Activated T-cell treated with anti-CD3 and anti-CD28 coated beads, Interleukin-2, amount 50 U/mL, for 24 hours (primary cell): ENCODE results near the gene YIPF2.
"Not testable (repeated sequence)": the region's sequence is repeated elsewhere in the genome, so short reads cannot be mapped to it uniquely, and the experiment has no call there.

Experiments
- DNase-seq: peaks from one replicate; pipeline ENCODE4 v3.0.0-alpha.2; 2020
- H3K27ac Mint-ChIP-seq: 2 replicates; pipeline ENCODE4 v1.8.0; 2020; ENCODE audit warnings: mild to moderate bottlenecking, mixed read lengths
- H3K27me3 Mint-ChIP-seq: 2 replicates; pipeline ENCODE4 v1.8.0; 2020; ENCODE audit warnings: mixed read lengths
- H3K36me3 Mint-ChIP-seq: 2 replicates; pipeline ENCODE4 v1.8.0; 2020; ENCODE audit warnings: low read depth, mixed read lengths
- H3K4me1 Mint-ChIP-seq: 2 replicates; pipeline ENCODE4 v1.8.0; 2020; ENCODE audit warnings: low read depth, mixed read lengths
- H3K4me3 Mint-ChIP-seq: 2 replicates; pipeline ENCODE4 v1.8.0; 2020; ENCODE audit warnings: mild to moderate bottlenecking, moderate library complexity, mixed read lengths
- H3K9me3 Mint-ChIP-seq: 2 replicates; pipeline ENCODE4 v1.8.0; 2020; ENCODE audit warnings: mixed read lengths

YIPF2 gene

GRCh38 chr19:10960314-10961072, 32.1 kb upstream of the YIPF2 start, which contains the start of gene SMARCA4:
SMARCA4 (plus strand) TSS chr19:10961030; CDS start chr19:10984152, 23,122 bp downstream.
- H3K9me3 Mint-ChIP-seq, result no peaks in the 10 kb centered on the region
- H3K27me3 Mint-ChIP-seq, result no peaks in the 10 kb centered on the region
- H3K4me1 Mint-ChIP-seq, result peaks cover 44% of the 10 kb centered on the region
- H3K36me3 Mint-ChIP-seq, result peaks cover 24% of the 10 kb centered on the region
- H3K27ac Mint-ChIP-seq, result peak within 1 kb of the TSS; percentile 93
- peak within 1 kb of the TSS; percentile 89 for H3K4me3 Mint-ChIP-seq
- DNase-seq, result peak; percentile 98

DNA sequence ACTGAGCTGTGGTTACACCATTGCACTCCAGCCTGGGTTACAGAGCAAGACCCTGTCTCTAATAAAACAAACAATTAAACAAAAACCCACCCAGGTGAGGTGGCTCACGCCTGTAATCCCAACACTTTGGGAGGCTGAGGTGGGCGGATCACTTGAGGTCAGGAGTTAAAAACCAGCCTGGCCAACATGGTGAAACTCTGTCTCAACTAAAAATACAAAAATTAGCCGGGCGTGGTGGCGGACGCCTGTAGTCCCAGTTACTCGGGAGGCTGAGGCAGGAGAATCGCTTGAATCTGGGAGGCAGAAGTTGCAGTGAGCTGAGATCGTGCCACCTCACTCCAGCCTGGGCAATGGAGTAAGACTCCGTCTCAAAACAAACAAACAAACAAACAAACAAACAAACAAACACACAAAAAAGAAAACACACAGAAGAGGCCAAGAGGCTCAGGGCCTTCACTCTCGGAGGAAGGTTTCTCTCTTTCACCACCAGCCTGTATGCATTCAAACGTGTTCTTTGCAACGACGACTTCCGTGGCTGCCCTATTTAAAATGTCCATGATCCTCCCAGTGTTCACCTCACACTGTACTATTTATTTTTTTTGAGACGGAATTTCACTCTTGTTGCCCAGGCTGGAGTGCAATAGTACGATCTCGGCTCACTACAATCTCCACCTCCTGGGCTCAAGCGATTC, 31.0 kb upstream of the YIPF2 start:
- not testable (repeated sequence) for H3K27me3 Mint-ChIP-seq, DNase-seq, H3K9me3 Mint-ChIP-seq
- H3K27ac Mint-ChIP-seq, result peak overlapping the region; percentile 93
- peaks cover 17% of the 10 kb centered on the region for H3K36me3 Mint-ChIP-seq
- peaks cover 36% of the 10 kb centered on the region for H3K4me1 Mint-ChIP-seq
- peak overlapping the region; percentile 88 for H3K4me3 Mint-ChIP-seq

- Mint-ChIP-seq H3K9me3 (no peaks in the 10 kb centered on the region), H3K4me3 (no peak overlapping the region), H3K36me3 (no peaks in the 10 kb centered on the region), H3K27ac (no peak overlapping the region), H3K4me1 (peaks cover 2% of the 10 kb centered on the region), H3K27me3 (no peaks in the 10 kb centered on the region)
- DNase-seq, result no peak
Measured at GRCh38 chr19:10952809-10953208, 24.4 kb upstream of the YIPF2 start.

GRCh38 chr19:10946958-10947657, 18.7 kb upstream of the YIPF2 start:
- Mint-ChIP-seq H3K36me3 (no peaks in the 10 kb centered on the region), H3K4me1 (peaks cover 4% of the 10 kb centered on the region), H3K27me3 (no peaks in the 10 kb centered on the region), H3K4me3 (no peak overlapping the region), H3K27ac (no peak overlapping the region), H3K9me3 (no peaks in the 10 kb centered on the region)
- DNase-seq, result no peak

DNA sequence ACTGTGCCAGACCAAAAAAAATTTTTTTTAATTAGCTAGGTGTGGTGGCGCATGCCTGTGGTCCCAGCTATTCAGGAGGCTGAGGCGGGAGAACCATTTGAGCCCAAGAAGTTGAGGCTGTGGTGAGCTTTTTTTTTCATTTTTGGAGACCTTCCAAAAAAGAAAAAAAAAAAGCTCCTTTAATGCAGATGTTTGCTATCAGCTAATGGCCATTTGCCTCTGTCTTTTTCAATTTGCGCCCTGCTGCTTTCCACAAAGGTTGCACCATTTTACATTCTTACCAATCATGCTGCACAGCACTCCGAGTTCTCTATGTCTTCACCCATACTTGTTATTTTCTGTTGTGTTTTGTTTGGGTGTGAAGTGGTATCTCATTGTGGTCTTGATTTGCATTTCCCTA, 16.8 kb upstream of the YIPF2 start:
- Mint-ChIP-seq H3K27me3 (no peaks in the 10 kb centered on the region), H3K9me3 (no peaks in the 10 kb centered on the region), H3K36me3 (no peaks in the 10 kb centered on the region), H3K27ac (no peak overlapping the region), H3K4me3 (no peak overlapping the region), H3K4me1 (peaks cover 6% of the 10 kb centered on the region)
- DNase-seq, result no peak

DNA sequence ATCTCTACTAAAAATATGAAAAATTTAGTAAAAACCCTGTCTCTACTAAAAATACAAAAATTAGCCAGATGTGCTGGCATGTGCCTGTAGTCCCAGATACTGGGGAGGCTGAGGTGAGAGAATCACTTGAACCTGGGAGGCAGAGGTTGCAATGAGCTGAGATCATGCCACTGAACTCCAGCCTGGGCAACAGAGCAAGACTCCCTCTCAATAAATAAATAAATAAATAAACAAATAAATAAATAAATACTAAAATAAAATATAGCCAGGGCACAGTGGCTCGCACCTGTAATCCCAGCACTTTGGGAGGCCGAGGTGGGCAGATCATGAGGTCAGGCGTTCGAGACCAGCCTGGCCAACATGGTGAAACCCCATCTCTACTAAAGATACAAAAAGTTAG, 15.0 kb upstream of the YIPF2 start:
- not testable (repeated sequence) for H3K27ac Mint-ChIP-seq, H3K27me3 Mint-ChIP-seq, H3K4me1 Mint-ChIP-seq, H3K36me3 Mint-ChIP-seq, DNase-seq, H3K4me3 Mint-ChIP-seq, H3K9me3 Mint-ChIP-seq

- H3K4me1 Mint-ChIP-seq, H3K27me3 Mint-ChIP-seq, H3K4me3 Mint-ChIP-seq, H3K9me3 Mint-ChIP-seq, H3K27ac Mint-ChIP-seq, DNase-seq, H3K36me3 Mint-ChIP-seq: not testable (repeated sequence)
Measured at GRCh38 chr19:10941649-10942048, 13.2 kb upstream of the YIPF2 start.

GRCh38 chr19:10936661-10937084, 8.2 kb upstream of the YIPF2 start:
- Mint-ChIP-seq H3K4me3 (no peak overlapping the region), H3K27me3 (no peaks in the 10 kb centered on the region)
- peak; percentile 54 for DNase-seq

DNA sequence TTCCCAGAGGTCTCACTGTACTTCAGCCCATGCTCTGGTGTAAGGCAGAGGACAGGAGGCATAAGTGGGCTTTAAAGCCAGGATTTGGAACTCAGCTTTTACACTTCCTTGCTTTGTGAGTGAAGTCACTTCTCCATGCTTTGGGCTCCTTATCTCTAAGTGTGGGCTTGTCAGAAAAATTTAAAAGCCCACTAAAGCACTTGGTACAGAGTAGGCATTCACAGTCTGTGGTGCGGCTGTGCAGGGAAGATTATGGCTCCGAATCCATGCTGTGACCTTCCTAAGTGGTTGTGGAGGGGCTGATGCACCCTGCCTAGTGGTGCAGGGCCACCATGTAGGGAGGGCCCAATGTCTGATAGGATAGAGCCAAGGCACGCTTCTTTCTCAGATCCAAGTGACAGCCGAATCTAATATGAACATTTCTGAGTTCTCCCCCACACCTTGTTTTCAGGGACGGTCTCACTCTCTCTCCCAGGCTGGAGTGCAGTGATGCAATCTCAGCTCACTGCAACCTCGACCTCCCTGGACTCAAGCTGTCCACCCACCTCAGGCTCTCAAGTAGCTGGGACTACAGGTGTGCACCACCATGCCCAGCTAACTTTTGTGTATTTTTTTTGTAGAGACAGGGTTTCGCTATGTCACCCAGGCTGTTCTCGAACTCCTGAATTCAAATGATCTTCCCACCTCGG, 7.1 kb upstream of the YIPF2 start:
- H3K36me3 Mint-ChIP-seq, result peaks cover 16% of the 10 kb centered on the region
- H3K4me1 Mint-ChIP-seq, result peaks cover 9% of the 10 kb centered on the region
- no peaks in the 10 kb centered on the region for H3K9me3 Mint-ChIP-seq
- no peaks in the 10 kb centered on the region for H3K27me3 Mint-ChIP-seq
- H3K4me3 Mint-ChIP-seq, result no peak overlapping the region
- DNase-seq, result no peak
- H3K27ac Mint-ChIP-seq, result no peak overlapping the region

More at GRCh38 chr19:10936661-10937084, 8.2 kb upstream of the YIPF2 start:
- Mint-ChIP-seq H3K4me1 (peaks cover 5% of the 10 kb centered on the region), H3K36me3 (peaks cover 11% of the 10 kb centered on the region), H3K9me3 (no peaks in the 10 kb centered on the region), H3K27ac (no peak overlapping the region)

- no peaks in the 10 kb centered on the region for H3K27me3 Mint-ChIP-seq
- no peaks in the 10 kb centered on the region for H3K9me3 Mint-ChIP-seq
- no peak for DNase-seq
- peak overlapping the region; percentile 77 for H3K27ac Mint-ChIP-seq
- peaks cover 45% of the 10 kb centered on the region for H3K36me3 Mint-ChIP-seq
- H3K4me3 Mint-ChIP-seq, result peak overlapping the region; percentile 95
- peaks cover 28% of the 10 kb centered on the region for H3K4me1 Mint-ChIP-seq
Measured at GRCh38 chr19:10929402-10929794, 959 bp upstream of the YIPF2 start.

GRCh38 chr19:10927730-10928562, 493 bp downstream of the YIPF2 start:
- Mint-ChIP-seq H3K36me3 (peaks cover 52% of the 10 kb centered on the region), H3K27ac (peak overlapping the region; percentile 94), H3K4me3 (peak overlapping the region; percentile 95), H3K4me1 (peaks cover 28% of the 10 kb centered on the region), H3K27me3 (no peaks in the 10 kb centered on the region), H3K9me3 (no peaks in the 10 kb centered on the region)
- no peak for DNase-seq

- Mint-ChIP-seq H3K9me3 (no peaks in the 10 kb centered on the region), H3K4me1 (peaks cover 14% of the 10 kb centered on the region), H3K4me3 (no peak overlapping the region), H3K27me3 (no peaks in the 10 kb centered on the region), H3K27ac (peak overlapping the region; percentile 71), H3K36me3 (peaks cover 60% of the 10 kb centered on the region)
- no peak for DNase-seq
Measured at GRCh38 chr19:10924597-10924996, 3.8 kb downstream of the YIPF2 start.

- Mint-ChIP-seq H3K27ac (peak overlapping the region; percentile 52), H3K27me3 (no peaks in the 10 kb centered on the region), H3K36me3 (peaks cover 63% of the 10 kb centered on the region), H3K4me3 (no peak overlapping the region), H3K9me3 (no peaks in the 10 kb centered on the region), H3K4me1 (peaks cover 10% of the 10 kb centered on the region)
- no peak for DNase-seq
Measured at GRCh38 chr19:10923260-10924112, 5.0 kb downstream of the YIPF2 start.
